ENCODE data around the gene UBFD1.
"Not testable (repeated sequence)": the region's sequence is repeated elsewhere in the genome, so short reads cannot be mapped to it uniquely, and the experiment has no call there.

The UBFD1 gene

GRCh38 chr16:23608194-23608593 lies 50.7 kb downstream of the UBFD1 start:
- no peak for DNase-seq (ENCODE audit: low spot score)

- no peak for DNase-seq (ENCODE audit: low spot score)
Observed at GRCh38 chr16:23609929-23610328, 52.4 kb downstream of the UBFD1 start.

GRCh38 chr16:23610905-23611304 lies 53.4 kb downstream of the UBFD1 start:
- DNase-seq (ENCODE audit: low spot score): not testable (repeated sequence)

- DNase-seq (ENCODE audit: low spot score): no peak
Observed at GRCh38 chr16:23611936-23612335, 54.4 kb downstream of the UBFD1 start.

- no peak for DNase-seq (ENCODE audit: low spot score)
Observed at GRCh38 chr16:23615805-23616204, 58.3 kb downstream of the UBFD1 start.
